Peyer's patch (tissue), 4 donors: ENCODE data around the gene HSPA8. TPM values are rescaled to one million over a fixed set of nuclear protein-coding genes. Genes with fewer than 3 reads are reported as not detected.
A peak's percentile ranks its signal among the peaks of the same experiment; 100 is the strongest.
"Not testable (repeated sequence)": the region's sequence is repeated elsewhere in the genome, so short reads cannot be mapped to it uniquely, and the experiment has no call there.

ENCODE experiments used
- DNase-seq, 3 donors: peaks; one replicate each; pipeline ENCODE4 v3.0.0-alpha.2; 2017 to 2019
- H3K27ac ChIP-seq, 4 donors: fragments of 200-600 bp; sonication (generic); one replicate each; pipeline ENCODE4 v1.5.1; 2016 to 2019
- H3K27me3 ChIP-seq, 2 donors: fragments of 200-600 bp; sonication (generic); one replicate each; pipeline ENCODE4 v1.5.1; 2019
- H3K36me3 ChIP-seq, 3 donors: fragments of 200-600 bp; sonication (generic); one replicate each; pipeline ENCODE4 v1.5.1; 2016 to 2019
- H3K4me1 ChIP-seq, 4 donors: fragments of 200-600 bp; sonication (generic); one replicate each; pipeline ENCODE4 v1.5.1; 2016 to 2019
- H3K4me3 ChIP-seq, 4 donors: fragments of 200-600 bp; sonication (generic); 1 replicate in 3 of 4; 2 replicates in 1 of 4; pipeline ENCODE4 v1.5.1; 2016 to 2019; ENCODE audit warnings: mild to moderate bottlenecking in 1 of 4
- H3K9me3 ChIP-seq, 4 donors: fragments of 200-600 bp; sonication (generic); one replicate each; pipeline ENCODE4 v1.5.1; 2016 to 2019; ENCODE audit warnings: mild to moderate bottlenecking in 1 of 4
- CTCF ChIP-seq, 6 experiments: fragments of 450-650 bp in 4 of 6; fragments of 200-600 bp in 2 of 6; sonication (generic) in 1 of 6; IDR thresholded peaks; one replicate each; pipeline ENCODE4 v1.5.1; 2017 to 2019; ENCODE audit warnings: antibody characterized with exemption in 6 of 6, mild to moderate bottlenecking in 3 of 6, moderate library complexity in 1 of 6
- POLR2A ChIP-seq, 2 donors: fragments of 450-650 bp; IDR thresholded peaks; one replicate each; pipeline ENCODE4 v1.5.1; 2017; ENCODE audit warnings: antibody characterized with exemption in 2 of 2, mild to moderate bottlenecking in 2 of 2, moderate library complexity in 2 of 2
- total RNA-seq, 4 donors: library from RNA; depleted of rRNA; stranded (reverse); fragments of >200 nt; gene quantifications; one replicate each; pipeline ENCODE4 v1.1.0, GENCODE V29; 2016

HSPA8 gene
- total RNA-seq, 4 donors from 2014 or later, result 459 to 1,091 (median 728) TPM

DNA sequence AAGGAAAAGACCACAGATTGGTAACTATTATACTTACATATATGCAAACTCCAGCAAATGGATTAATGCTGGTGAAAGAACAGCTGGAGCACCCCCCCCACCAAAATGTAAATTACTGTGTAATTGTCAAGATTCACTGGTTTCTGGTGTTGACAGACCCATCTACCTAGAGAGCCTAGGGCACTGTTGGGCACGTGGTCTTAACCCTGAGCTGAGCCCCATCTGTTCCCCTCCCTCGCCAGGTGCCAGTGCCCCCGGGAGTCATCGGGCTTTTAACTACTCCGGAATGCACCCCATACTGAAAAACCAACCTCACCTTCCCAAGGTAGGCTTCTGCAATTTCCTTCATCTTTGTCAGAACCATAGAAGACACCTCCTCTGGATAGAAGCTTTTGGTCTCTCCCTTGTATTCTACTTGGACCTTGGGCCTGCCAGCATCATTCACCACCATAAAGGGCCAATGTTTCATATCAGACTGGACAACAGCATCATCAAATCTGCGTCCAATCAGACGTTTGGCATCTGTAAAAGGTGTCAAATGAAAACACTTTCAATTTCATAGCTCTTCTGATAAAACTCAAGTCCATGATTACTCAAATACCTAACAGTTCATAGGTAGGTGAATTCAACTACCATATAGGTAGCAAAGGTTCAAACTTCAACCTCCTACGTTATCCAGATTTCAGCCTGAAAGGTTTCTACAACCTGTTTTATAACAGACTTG, 1.5 kb downstream of the HSPA8 start:
- H3K4me1 ChIP-seq, result peaks cover 0 to 57% (median 18%) of the 10 kb centered on the region in 4 donors
- peaks cover 0 to 50% (median 0%) of the 10 kb centered on the region in 3 donors for H3K36me3 ChIP-seq

DNA sequence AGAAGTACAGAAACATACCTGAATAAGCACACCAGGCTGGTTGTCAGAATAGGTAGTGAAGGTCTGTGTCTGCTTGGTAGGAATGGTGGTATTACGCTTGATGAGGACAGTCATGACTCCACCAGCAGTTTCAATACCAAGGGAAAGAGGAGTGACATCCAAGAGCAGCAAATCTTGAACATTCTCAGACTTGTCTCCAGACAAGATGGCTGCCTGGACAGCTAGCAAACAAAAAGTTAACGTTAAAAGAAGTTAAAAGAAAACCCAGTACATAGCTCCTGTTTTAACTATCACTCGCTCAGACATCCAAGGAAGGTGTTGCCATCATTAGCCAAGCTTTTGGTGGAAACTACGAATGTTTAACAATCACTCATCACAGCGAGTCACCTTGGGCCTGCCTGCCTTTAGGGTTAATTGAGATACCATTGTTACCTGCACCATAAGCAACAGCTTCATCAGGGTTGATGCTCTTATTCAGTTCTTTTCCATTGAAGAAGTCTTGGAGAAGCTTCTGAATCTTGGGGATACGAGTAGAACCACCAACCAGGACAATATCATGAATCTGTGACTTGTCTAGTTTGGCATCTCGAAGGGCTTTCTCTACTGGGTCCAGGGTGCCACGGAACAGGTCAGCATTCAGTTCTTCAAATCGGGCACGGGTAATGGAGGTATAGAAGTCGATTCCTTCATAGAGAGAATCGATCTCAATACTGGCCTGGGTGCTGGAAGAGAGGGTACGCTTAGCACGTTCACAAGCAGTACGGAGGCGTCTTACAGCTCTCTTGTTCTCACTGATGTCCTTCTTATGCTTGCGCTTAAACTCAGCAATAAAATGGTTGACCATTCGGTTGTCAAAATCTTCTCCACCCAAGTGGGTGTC, 2.7 kb downstream of the HSPA8 start:
- peak overlapping the region in 2 of 4 donors; percentile 17 to 28 for H3K27ac ChIP-seq
- H3K9me3 ChIP-seq, H3K27me3 ChIP-seq: not testable (repeated sequence)
- peaks cover 0 to 56% (median 0%) of the 10 kb centered on the region in 3 donors for H3K36me3 ChIP-seq
- peak overlapping the region in 3 of 4 donors; percentile 90 to 96 (median 96) for H3K4me3 ChIP-seq
- peaks cover 0 to 61% (median 17%) of the 10 kb centered on the region in 4 donors for H3K4me1 ChIP-seq
- DNase-seq, result peak in 1 of 3 donors; percentile 41

More for the DNA sequence above, 1.5 kb downstream of the HSPA8 start:
- DNase-seq, result peak in 1 of 3 donors; percentile 62
- peak overlapping the region; percentile 97 to 100 (median 100) for H3K27ac ChIP-seq
- H3K9me3 ChIP-seq, result no peaks in the 10 kb centered on the region
- no peak for TF ChIP-seq CTCF (IDR thresholded peaks at IDR 0.05)
- peak in 1 of 2 donors; percentile 14 for TF ChIP-seq POLR2A (IDR thresholded peaks at IDR 0.05)
- H3K27me3 ChIP-seq, result no peaks in the 10 kb centered on the region
- H3K4me3 ChIP-seq, result peak overlapping the region; percentile 86 to 96 (median 93)

GRCh38 chr11:123057661-123058305, 4.2 kb downstream of the HSPA8 start:
- H3K9me3 ChIP-seq, result no peaks in the 10 kb centered on the region
- peak overlapping the region in 1 of 4 donors; percentile 28 for H3K27ac ChIP-seq
- H3K4me1 ChIP-seq, result peaks cover 0 to 53% (median 13%) of the 10 kb centered on the region in 4 donors
- no peaks in the 10 kb centered on the region for H3K27me3 ChIP-seq
- TF ChIP-seq POLR2A (IDR thresholded peaks at IDR 0.05), result no peak
- no peak for TF ChIP-seq CTCF (IDR thresholded peaks at IDR 0.05)
- H3K4me3 ChIP-seq, result no peak overlapping the region
- peak in 1 of 3 donors; percentile 44 for DNase-seq
- H3K36me3 ChIP-seq, result peaks cover 0 to 67% (median 0%) of the 10 kb centered on the region in 3 donors

DNA sequence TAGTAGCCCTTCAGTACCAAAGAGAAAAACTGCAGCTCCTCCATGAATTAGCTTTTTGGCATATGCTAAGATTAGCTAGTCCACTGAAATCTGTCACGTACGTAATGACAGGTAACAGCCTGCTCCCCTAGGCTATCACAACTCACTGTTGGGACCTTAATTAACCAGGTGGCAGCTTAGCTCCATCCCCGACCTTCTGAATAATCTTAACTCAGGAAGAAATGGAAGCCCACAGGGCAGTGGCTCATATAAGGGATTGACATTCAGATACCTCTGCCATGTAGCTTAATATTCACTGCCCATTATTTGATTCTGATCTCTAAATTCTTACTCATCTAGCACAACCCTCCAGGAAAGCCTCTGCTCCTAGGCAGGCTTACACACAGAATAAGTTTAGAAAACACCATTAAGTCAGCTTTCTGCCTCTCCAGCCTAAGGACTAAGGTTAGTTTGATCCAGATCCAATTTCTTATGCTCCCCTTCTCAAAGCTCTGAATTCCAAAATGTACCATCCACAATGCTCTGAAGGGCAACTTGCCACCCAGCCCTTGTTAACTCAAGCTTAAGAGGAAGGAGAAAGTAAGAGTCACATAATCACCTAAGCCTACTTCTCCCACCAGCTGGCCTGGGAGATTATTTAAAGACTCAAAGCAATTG, 5.0 kb downstream of the HSPA8 start:
- DNase-seq, result peak in 1 of 3 donors; percentile 15
- Histone ChIP-seq H3K27ac (no peak overlapping the region), H3K27me3 (no peaks in the 10 kb centered on the region), H3K9me3 (no peaks in the 10 kb centered on the region), H3K36me3 (peaks cover 0 to 68% (median 0%) of the 10 kb centered on the region in 3 donors), H3K4me1 (peaks cover 0 to 53% (median 13%) of the 10 kb centered on the region in 4 donors), H3K4me3 (no peak overlapping the region)
- TF ChIP-seq POLR2A (IDR thresholded peaks at IDR 0.05) (no peak), CTCF (IDR thresholded peaks at IDR 0.05) (no peak)

- no peak for DNase-seq
- no peaks in the 10 kb centered on the region for H3K27me3 ChIP-seq
- H3K27ac ChIP-seq, result peak overlapping the region in 2 of 4 donors; percentile 3 to 14
- H3K4me1 ChIP-seq, result peaks cover 0 to 52% (median 13%) of the 10 kb centered on the region in 4 donors
- H3K4me3 ChIP-seq, result no peak overlapping the region
- no peaks in the 10 kb centered on the region for H3K9me3 ChIP-seq
- H3K36me3 ChIP-seq, result peaks cover 0 to 67% (median 0%) of the 10 kb centered on the region in 3 donors
- TF ChIP-seq POLR2A (IDR thresholded peaks at IDR 0.05), result no peak
- TF ChIP-seq CTCF (IDR thresholded peaks at IDR 0.05), result no peak
Observed at GRCh38 chr11:123055191-123055901, 6.6 kb downstream of the HSPA8 start.
